ENCODE results near the gene SLC24A2.
"Not testable (repeated sequence)": the region's sequence is repeated elsewhere in the genome, so short reads cannot be mapped to it uniquely, and the experiment has no call there.

SLC24A2 gene

GRCh38 chr9:19788614-19789271 lies at the start of gene SLC24A2:
Gene SLC24A2 (minus strand): TSS chr9:19789037.
- DNase-seq (ENCODE audit: low read depth): no peak

GRCh38 chr9:19833331-19833730 lies 44.5 kb upstream of the SLC24A2 start:
- DNase-seq (ENCODE audit: low read depth): not testable (repeated sequence)

GRCh38 chr9:19830796-19831195 lies 42.0 kb upstream of the SLC24A2 start:
- no peak for DNase-seq (ENCODE audit: low read depth)

- DNase-seq (ENCODE audit: low read depth): no peak
Measured at GRCh38 chr9:19828576-19829109, 39.8 kb upstream of the SLC24A2 start.

GRCh38 chr9:19816769-19817168 lies 27.9 kb upstream of the SLC24A2 start:
- DNase-seq (ENCODE audit: low read depth): no peak

- DNase-seq (ENCODE audit: low read depth): no peak
Measured at GRCh38 chr9:19812194-19812593, 23.4 kb upstream of the SLC24A2 start.

GRCh38 chr9:19809422-19810269 lies 20.8 kb upstream of the SLC24A2 start:
- no peak for DNase-seq (ENCODE audit: low read depth)

GRCh38 chr9:19807182-19807892 lies 18.5 kb upstream of the SLC24A2 start:
- no peak for DNase-seq (ENCODE audit: low read depth)

- no peak for DNase-seq (ENCODE audit: low read depth)
Measured at GRCh38 chr9:19804431-19804830, 15.6 kb upstream of the SLC24A2 start.

GRCh38 chr9:19800884-19801283 lies 12.0 kb upstream of the SLC24A2 start:
- DNase-seq (ENCODE audit: low read depth): no peak

GRCh38 chr9:19799784-19800183 lies 10.9 kb upstream of the SLC24A2 start:
- no peak for DNase-seq (ENCODE audit: low read depth)

- no peak for DNase-seq (ENCODE audit: low read depth)
Measured at GRCh38 chr9:19788152-19788551, 685 bp downstream of the SLC24A2 start.

- no peak for DNase-seq (ENCODE audit: low read depth)
Measured at GRCh38 chr9:19787672-19788071, 1.2 kb downstream of the SLC24A2 start.

- DNase-seq (ENCODE audit: low read depth): no peak
Measured at GRCh38 chr9:19785230-19785629, 3.6 kb downstream of the SLC24A2 start.

- no peak for DNase-seq (ENCODE audit: low read depth)
Measured at GRCh38 chr9:19784136-19784535, 4.7 kb downstream of the SLC24A2 start.

GRCh38 chr9:19783500-19783899 lies 5.3 kb downstream of the SLC24A2 start:
- no peak for DNase-seq (ENCODE audit: low read depth)

GRCh38 chr9:19782005-19782404 lies 6.8 kb downstream of the SLC24A2 start:
- no peak for DNase-seq (ENCODE audit: low read depth)

GRCh38 chr9:19781240-19781639 lies 7.6 kb downstream of the SLC24A2 start:
- DNase-seq (ENCODE audit: low read depth): no peak

- no peak for DNase-seq (ENCODE audit: low read depth)
Measured at GRCh38 chr9:19771446-19771845, 17.4 kb downstream of the SLC24A2 start.

GRCh38 chr9:19770973-19771372 lies 17.9 kb downstream of the SLC24A2 start:
- DNase-seq (ENCODE audit: low read depth): no peak

- DNase-seq (ENCODE audit: low read depth): no peak
Measured at GRCh38 chr9:19769213-19769612, 19.6 kb downstream of the SLC24A2 start.

- no peak for DNase-seq (ENCODE audit: low read depth)
Measured at GRCh38 chr9:19768798-19769197, 20.0 kb downstream of the SLC24A2 start.

- no peak for DNase-seq (ENCODE audit: low read depth)
Measured at GRCh38 chr9:19759066-19759465, 29.8 kb downstream of the SLC24A2 start.
